Epidermal melanocyte (primary cell): Measurements from ENCODE around the gene EPHA8.

Experiments
- DNase-seq: peaks from one replicate; pipeline ENCODE4 v3.0.0; 2011; ENCODE audit warnings: low spot score; ENCODE audit not compliant: insufficient read length

Gene EPHA8

GRCh38 chr1:22592051-22592450 lies 28.8 kb downstream of the EPHA8 start:
- no peak for DNase-seq

GRCh38 chr1:22592919-22593790 lies 29.9 kb downstream of the EPHA8 start:
- no peak for DNase-seq

DNA sequence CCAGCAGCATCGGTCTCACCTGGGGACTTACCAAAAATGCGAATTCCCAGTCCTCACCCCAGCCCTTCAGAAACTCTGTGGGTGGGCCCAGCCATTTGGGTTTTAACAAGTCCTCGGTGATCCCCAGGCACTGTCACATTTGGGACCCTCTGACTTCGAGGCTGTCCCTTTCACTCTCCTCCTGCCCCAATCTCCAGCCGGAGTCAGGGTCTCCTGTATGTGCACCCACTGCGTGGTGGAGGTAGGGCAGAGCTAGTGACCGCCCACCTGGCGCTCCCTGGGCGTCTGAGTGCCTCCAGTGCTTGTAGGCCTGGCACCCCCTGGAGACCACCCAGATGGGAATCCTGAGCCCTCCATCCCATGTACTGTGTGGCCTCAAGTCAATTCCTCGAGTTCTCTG lies 31.1 kb downstream of the EPHA8 start:
- no peak for DNase-seq

- no peak for DNase-seq
Measured at GRCh38 chr1:22595108-22595507, 31.8 kb downstream of the EPHA8 start.

GRCh38 chr1:22597301-22597965 lies 34.1 kb downstream of the EPHA8 start:
- DNase-seq, result no peak

GRCh38 chr1:22597996-22598395 lies 34.7 kb downstream of the EPHA8 start:
- DNase-seq, result no peak

GRCh38 chr1:22598736-22599135 lies 35.4 kb downstream of the EPHA8 start:
- no peak for DNase-seq

DNA sequence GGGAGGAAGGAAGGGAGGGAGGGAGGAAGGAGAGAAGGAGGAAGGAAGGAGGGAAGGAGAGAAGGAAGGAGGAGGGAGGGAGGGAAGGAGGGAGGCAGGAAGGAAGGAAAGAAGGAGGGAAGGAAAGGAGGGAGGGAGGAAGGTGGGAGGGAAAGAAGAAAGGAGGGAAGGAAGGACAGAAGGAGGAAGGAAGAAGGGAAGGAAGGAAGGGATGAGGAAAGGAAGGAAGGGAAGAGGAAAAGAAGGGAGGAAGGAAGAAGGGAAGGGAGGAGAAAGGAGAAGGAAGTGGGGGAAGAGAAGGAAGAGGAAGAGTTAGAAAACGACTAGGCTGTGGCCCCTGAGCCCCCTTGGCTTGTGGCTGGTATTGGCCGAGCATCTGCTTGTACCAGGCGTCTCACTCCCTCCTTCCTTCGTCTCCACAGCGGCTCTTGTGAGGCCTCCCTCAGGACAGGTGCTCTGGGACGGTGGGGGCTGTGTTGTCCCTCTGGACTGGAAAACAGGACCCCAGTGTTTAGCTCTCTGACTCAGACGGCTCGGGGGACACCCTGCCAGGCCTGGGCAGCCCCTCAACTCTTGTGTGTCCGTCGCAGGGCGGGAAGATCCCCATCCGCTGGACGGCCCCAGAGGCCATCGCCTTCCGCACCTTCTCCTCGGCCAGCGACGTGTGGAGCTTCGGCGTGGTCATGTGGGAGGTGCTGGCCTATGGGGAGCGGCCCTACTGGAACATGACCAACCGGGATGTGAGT lies 37.0 kb downstream of the EPHA8 start:
- DNase-seq, result no peak

DNA sequence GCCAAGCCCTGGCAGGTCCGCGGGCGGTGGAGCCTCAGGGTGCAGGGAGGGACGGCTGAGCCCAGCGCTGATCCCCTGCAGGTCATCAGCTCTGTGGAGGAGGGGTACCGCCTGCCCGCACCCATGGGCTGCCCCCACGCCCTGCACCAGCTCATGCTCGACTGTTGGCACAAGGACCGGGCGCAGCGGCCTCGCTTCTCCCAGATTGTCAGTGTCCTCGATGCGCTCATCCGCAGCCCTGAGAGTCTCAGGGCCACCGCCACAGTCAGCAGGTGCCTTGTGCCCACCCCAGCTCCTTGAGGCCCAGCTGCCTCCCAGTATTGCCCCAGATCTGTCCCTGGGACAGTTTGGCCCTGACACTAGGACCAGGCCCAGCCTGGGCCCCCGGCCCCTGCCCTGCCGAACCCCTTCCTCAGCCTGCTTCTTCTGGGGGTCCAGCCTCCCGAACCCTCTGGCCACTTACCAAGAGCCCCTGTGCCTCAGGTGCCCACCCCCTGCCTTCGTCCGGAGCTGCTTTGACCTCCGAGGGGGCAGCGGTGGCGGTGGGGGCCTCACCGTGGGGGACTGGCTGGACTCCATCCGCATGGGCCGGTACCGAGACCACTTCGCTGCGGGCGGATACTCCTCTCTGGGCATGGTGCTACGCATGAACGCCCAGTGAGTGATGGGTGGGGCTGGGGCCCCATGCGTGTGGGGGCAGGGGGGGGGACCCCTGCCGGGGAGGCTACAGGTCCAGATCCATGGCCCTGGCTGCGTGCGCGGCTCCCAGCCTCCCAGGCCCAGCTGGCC lies 37.7 kb downstream of the EPHA8 start:
- no peak for DNase-seq

- DNase-seq, result no peak
Measured at GRCh38 chr1:22601610-22602009, 38.3 kb downstream of the EPHA8 start.

- no peak for DNase-seq
Measured at GRCh38 chr1:22602060-22602740, 38.9 kb downstream of the EPHA8 start.

- DNase-seq, result no peak
Measured at GRCh38 chr1:22606161-22606560, 42.9 kb downstream of the EPHA8 start.

- no peak for DNase-seq
Measured at GRCh38 chr1:22607154-22607553, 43.9 kb downstream of the EPHA8 start.

DNA sequence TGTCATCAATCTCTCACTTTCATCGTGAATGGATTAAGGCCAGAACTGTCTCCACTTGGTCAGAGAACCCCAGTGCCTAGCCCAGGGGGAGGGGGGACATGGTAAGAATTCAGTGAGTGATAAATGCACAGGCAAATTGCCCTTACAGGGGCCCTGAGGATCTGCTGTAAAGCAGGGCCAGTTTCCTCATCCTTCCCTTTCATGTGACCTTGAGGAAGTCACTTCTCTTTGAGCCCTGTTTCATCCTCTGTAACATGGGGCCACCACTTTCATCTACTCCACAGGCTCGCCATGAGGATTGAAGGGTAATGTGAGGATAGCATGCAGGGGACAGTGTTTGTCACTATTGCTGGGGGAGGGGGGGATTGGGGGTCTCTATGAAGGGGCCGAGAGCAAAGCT lies 45.1 kb downstream of the EPHA8 start:
- no peak for DNase-seq

- DNase-seq, result no peak
Measured at GRCh38 chr1:22609291-22609690, 46.0 kb downstream of the EPHA8 start.

- peak; percentile 32 for DNase-seq
Measured at GRCh38 chr1:22611530-22611947, 48.2 kb downstream of the EPHA8 start.

DNA sequence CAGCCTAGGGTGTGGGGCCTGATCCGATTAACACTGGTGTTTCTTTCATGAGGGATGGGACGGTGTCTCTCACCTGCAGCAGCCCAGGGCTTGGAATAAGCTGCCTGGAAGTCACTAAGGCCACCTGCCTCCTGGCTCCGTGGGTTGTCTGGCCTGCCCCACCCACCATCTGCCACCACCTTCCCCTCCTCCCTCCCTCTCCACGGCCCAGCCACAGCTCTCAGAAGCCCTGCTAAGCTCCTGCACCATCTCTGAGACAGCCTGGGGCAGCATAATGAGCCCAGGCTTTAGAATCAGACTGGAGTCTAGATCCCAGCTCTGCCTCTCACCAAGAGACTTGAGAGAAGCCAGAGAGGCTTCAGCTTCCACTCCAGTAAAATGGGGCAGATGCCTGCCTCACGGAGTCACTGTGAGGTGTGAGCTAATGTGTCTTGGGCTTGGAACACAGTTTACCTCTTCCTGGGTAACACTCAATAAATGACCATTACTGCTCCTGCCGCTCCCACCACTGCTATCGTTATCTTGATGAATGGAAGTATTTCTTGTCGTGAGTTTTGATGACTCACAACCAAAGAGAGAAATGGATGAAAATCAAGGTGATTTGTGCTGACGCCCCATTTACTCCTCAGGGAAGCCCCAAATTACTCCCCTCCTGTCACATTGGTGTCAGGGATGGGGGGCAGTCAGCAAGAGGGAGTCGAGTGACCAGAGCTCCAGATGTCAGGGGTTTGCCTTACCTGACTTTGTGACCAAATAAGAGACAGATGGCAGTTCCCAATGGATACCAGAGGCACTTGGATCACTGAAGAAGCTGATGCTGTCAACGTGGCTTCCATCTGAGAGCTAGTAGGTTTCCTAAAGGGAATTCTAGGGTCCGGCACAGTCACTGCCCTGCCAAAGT lies 49.6 kb downstream of the EPHA8 start:
- DNase-seq, result no peak

- DNase-seq, result no peak
Measured at GRCh38 chr1:22613572-22613918, 50.3 kb downstream of the EPHA8 start.

DNA sequence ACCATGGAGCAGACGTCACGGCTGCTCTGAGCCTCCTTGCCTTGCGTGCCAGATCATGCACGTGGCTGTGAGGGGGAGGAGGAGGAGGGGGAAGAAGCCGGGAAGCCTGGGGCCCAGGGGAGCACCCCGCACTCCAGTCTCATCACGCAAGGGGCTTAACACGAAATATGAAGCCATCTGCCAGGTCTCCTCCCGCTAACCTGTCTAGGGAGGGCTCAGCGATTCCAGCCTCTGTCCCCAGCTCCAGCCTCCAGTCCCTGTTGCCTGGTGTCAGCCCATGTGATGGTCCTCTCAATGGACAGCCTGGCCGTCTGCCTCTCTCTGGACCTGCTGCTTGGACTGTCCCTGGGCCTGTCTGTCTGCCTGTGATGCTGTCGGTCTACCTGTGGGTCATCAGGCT lies 50.7 kb downstream of the EPHA8 start:
- no peak for DNase-seq

DNA sequence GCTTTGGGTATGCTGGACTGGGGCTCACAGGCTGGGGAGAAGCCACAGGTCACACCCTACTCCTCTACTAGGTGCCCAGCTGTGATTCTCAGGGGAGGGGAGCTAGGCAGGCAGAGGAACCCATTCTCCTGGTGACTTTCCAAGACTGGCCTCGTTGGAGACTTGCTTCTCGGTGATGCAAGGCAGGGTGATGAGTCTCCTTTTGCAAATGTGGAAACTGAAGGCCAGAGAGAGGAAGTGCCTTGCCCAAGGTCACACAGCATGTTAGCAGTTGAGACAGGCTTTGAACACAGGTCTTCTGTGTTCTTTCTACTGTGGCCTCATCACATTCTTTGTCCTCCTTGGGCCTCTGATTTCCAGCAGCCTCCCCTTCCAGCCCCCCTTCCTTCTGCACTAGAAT lies 52.6 kb downstream of the EPHA8 start:
- DNase-seq, result no peak
